Neural progenitor cell (in vitro differentiated cells): Measurements from ENCODE around the gene RNU1-2. TPM values are rescaled to one million over a fixed set of nuclear protein-coding genes. Genes with fewer than 3 reads are reported as not detected.

ENCODE experiments used
- DNase-seq: peaks from one replicate; pipeline ENCODE4 v3.0.0-alpha.2; 2016; ENCODE audit warnings: low spot score
- H2AFZ ChIP-seq: fragments of 200-600 bp; sonication (generic); replicated peaks from 2 replicates; pipeline ENCODE4 v1.6.1; 2016; ENCODE audit warnings: antibody characterized with exemption
- H3F3A ChIP-seq: fragments of 200-600 bp; sonication (generic); 2 replicates; pipeline ENCODE4 v1.6.1; 2016; ENCODE audit warnings: antibody characterized with exemption, low read depth
- H3K27ac ChIP-seq: fragments of 200-600 bp; sonication (generic); 2 replicates; pipeline ENCODE4 v1.5.1; 2016; ENCODE audit warnings: mild to moderate bottlenecking
- H3K27me3 ChIP-seq: fragments of 200-600 bp; sonication (generic); 2 replicates; pipeline ENCODE4 v1.6.1; 2016; ENCODE audit warnings: mild to moderate bottlenecking, moderate library complexity
- H3K36me3 ChIP-seq: fragments of 200-600 bp; sonication (generic); 2 replicates; pipeline ENCODE4 v1.5.1; 2016
- H3K4me1 ChIP-seq: fragments of 200-600 bp; sonication (generic); 2 replicates; pipeline ENCODE4 v1.6.1; 2016; ENCODE audit warnings: mixed run types
- H3K4me2 ChIP-seq: fragments of 200-600 bp; sonication (generic); 2 replicates; pipeline ENCODE4 v1.6.1; 2016
- H3K4me3 ChIP-seq: fragments of 200-600 bp; sonication (generic); 2 replicates; pipeline ENCODE4 v1.5.1; 2016
- H3K79me2 ChIP-seq: fragments of 200-600 bp; sonication (generic); 2 replicates; pipeline ENCODE4 v1.6.1; 2016; ENCODE audit warnings: low read depth
- H3K9ac ChIP-seq: fragments of 200-600 bp; sonication (generic); 2 replicates; pipeline ENCODE4 v1.6.1; 2016
- H3K9me3 ChIP-seq: fragments of 200-600 bp; sonication (generic); 2 replicates; pipeline ENCODE4 v1.5.1; 2016; ENCODE audit warnings: low read depth
- H4K20me1 ChIP-seq: fragments of 200-600 bp; sonication (generic); 2 replicates; pipeline ENCODE4 v1.6.1; 2016; ENCODE audit warnings: low read depth
- H3K27ac Mint-ChIP-seq: 3 replicates; pipeline ENCODE4 v1.8.0; 2021; ENCODE audit warnings: mixed read lengths
- H3K27me3 Mint-ChIP-seq: 2 replicates; pipeline ENCODE4 v1.8.0; 2022; ENCODE audit warnings: low read depth, mild to moderate bottlenecking, inconsistent platforms, moderate library complexity, mixed read lengths; ENCODE audit not compliant: insufficient read depth
- H3K36me3 Mint-ChIP-seq: 3 replicates; pipeline ENCODE4 v1.8.0; 2021; ENCODE audit warnings: mixed read lengths
- H3K4me1 Mint-ChIP-seq: 3 replicates; pipeline ENCODE4 v1.8.0; 2021; ENCODE audit warnings: mixed read lengths
- H3K4me3 Mint-ChIP-seq: 3 replicates; pipeline ENCODE4 v1.8.0; 2021; ENCODE audit warnings: mild to moderate bottlenecking, moderate library complexity, mixed read lengths
- H3K9me3 Mint-ChIP-seq: 3 replicates; pipeline ENCODE4 v1.8.0; 2020; ENCODE audit warnings: mixed read lengths
- EZH2 ChIP-seq: fragments of 200-600 bp; sonication (generic); IDR thresholded peaks from 2 replicates; pipeline ENCODE4 v1.6.1; 2017; ENCODE audit warnings: antibody characterized with exemption, mild to moderate bottlenecking, moderate library complexity
- EZH2phosphoT487 ChIP-seq: fragments of 200-600 bp; sonication (generic); IDR thresholded peaks from 2 replicates; pipeline ENCODE4 v1.6.1; 2017; ENCODE audit warnings: antibody characterized with exemption
- total RNA-seq: library from RNA; depleted of rRNA; stranded (reverse); fragments of >200 nt; gene quantifications from 2 replicates; pipeline ENCODE4 v1.2.3, GENCODE V29; 2015; ENCODE audit warnings: low replicate concordance
- TF ChIP-seq, protein P1 (sequence below): fragments of 200-600 bp; sonication (generic); IDR thresholded peaks from 2 replicates; pipeline ENCODE4 v1.5.1; 2017; ENCODE audit warnings: antibody characterized with exemption, mild to moderate bottlenecking

Gene RNU1-2
- total RNA-seq, 1 donor from 2014 or later, result under 0.01 TPM

GRCh38 chr1:16903054-16903453 is 7.3 kb downstream of the RNU1-2 start:
- peaks cover 31% of the 10 kb centered on the region for H3F3A ChIP-seq
- Mint-ChIP-seq H3K27me3 (no peaks in the 10 kb centered on the region), H3K4me1 (peaks cover 18% of the 10 kb centered on the region), H3K36me3 (no peaks in the 10 kb centered on the region), H3K9me3 (peaks cover 9% of the 10 kb centered on the region), H3K27ac (no peak overlapping the region), H3K4me3 (peak overlapping the region; percentile 21)
- TF ChIP-seq, protein P1, sequence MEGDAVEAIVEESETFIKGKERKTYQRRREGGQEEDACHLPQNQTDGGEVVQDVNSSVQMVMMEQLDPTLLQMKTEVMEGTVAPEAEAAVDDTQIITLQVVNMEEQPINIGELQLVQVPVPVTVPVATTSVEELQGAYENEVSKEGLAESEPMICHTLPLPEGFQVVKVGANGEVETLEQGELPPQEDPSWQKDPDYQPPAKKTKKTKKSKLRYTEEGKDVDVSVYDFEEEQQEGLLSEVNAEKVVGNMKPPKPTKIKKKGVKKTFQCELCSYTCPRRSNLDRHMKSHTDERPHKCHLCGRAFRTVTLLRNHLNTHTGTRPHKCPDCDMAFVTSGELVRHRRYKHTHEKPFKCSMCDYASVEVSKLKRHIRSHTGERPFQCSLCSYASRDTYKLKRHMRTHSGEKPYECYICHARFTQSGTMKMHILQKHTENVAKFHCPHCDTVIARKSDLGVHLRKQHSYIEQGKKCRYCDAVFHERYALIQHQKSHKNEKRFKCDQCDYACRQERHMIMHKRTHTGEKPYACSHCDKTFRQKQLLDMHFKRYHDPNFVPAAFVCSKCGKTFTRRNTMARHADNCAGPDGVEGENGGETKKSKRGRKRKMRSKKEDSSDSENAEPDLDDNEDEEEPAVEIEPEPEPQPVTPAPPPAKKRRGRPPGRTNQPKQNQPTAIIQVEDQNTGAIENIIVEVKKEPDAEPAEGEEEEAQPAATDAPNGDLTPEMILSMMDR, result no peak
- no peak for TF ChIP-seq EZH2phosphoT487
- TF ChIP-seq EZH2, result no peak
- peaks cover 14% of the 10 kb centered on the region for H3K4me1 ChIP-seq
- no peaks in the 10 kb centered on the region for H3K27me3 ChIP-seq
- no peak overlapping the region for H3K4me3 ChIP-seq
- H4K20me1 ChIP-seq, result no peaks in the 10 kb centered on the region
- peak overlapping the region; percentile 6 for H2AFZ ChIP-seq
- DNase-seq, result no peak
- H3K9me3 ChIP-seq, result no peaks in the 10 kb centered on the region
- no peak overlapping the region for H3K27ac ChIP-seq
- H3K4me2 ChIP-seq, result no peak overlapping the region
- no peaks in the 10 kb centered on the region for H3K36me3 ChIP-seq
- H3K79me2 ChIP-seq, result no peaks in the 10 kb centered on the region
- H3K9ac ChIP-seq, result no peak overlapping the region

- Histone ChIP-seq H3K4me2 (peak overlapping the region; percentile 71), H3K4me3 (no peak overlapping the region), H4K20me1 (no peaks in the 10 kb centered on the region), H2AFZ (peak overlapping the region; percentile 6), H3K27me3 (no peaks in the 10 kb centered on the region), H3K36me3 (no peaks in the 10 kb centered on the region), H3K27ac (no peak overlapping the region), H3K79me2 (no peaks in the 10 kb centered on the region), H3K4me1 (peaks cover 14% of the 10 kb centered on the region), H3K9ac (no peak overlapping the region), H3K9me3 (no peaks in the 10 kb centered on the region), H3F3A (peaks cover 31% of the 10 kb centered on the region)
- Mint-ChIP-seq H3K9me3 (peaks cover 9% of the 10 kb centered on the region), H3K4me1 (peaks cover 17% of the 10 kb centered on the region), H3K27ac (no peak overlapping the region), H3K4me3 (peak overlapping the region; percentile 72), H3K27me3 (no peaks in the 10 kb centered on the region), H3K36me3 (no peaks in the 10 kb centered on the region)
- TF ChIP-seq EZH2, result no peak
- TF ChIP-seq EZH2phosphoT487, result no peak
- no peak for DNase-seq
Observed at GRCh38 chr1:16903458-16903796, 7.6 kb downstream of the RNU1-2 start.

GRCh38 chr1:16904560-16905109 is 8.9 kb downstream of the RNU1-2 start:
- peak overlapping the region; percentile 71 for H3K4me2 ChIP-seq
- H3F3A ChIP-seq, result peaks cover 31% of the 10 kb centered on the region
- peaks cover 14% of the 10 kb centered on the region for H3K4me1 ChIP-seq
- TF ChIP-seq, protein P1, result no peak
- TF ChIP-seq EZH2 (no peak), EZH2phosphoT487 (no peak)
- no peak overlapping the region for H2AFZ ChIP-seq
- H3K36me3 ChIP-seq, result no peaks in the 10 kb centered on the region
- H4K20me1 ChIP-seq, result no peaks in the 10 kb centered on the region
- DNase-seq, result peak; percentile 96
- Mint-ChIP-seq H3K9me3 (peaks cover 9% of the 10 kb centered on the region), H3K27me3 (no peaks in the 10 kb centered on the region), H3K36me3 (no peaks in the 10 kb centered on the region), H3K4me1 (peaks cover 17% of the 10 kb centered on the region), H3K4me3 (no peak overlapping the region), H3K27ac (no peak overlapping the region)
- no peaks in the 10 kb centered on the region for H3K9me3 ChIP-seq
- H3K4me3 ChIP-seq, result peak overlapping the region; percentile 39
- no peaks in the 10 kb centered on the region for H3K27me3 ChIP-seq
- H3K9ac ChIP-seq, result peak overlapping the region; percentile 99
- peak overlapping the region; percentile 100 for H3K27ac ChIP-seq
- H3K79me2 ChIP-seq, result no peaks in the 10 kb centered on the region

DNA sequence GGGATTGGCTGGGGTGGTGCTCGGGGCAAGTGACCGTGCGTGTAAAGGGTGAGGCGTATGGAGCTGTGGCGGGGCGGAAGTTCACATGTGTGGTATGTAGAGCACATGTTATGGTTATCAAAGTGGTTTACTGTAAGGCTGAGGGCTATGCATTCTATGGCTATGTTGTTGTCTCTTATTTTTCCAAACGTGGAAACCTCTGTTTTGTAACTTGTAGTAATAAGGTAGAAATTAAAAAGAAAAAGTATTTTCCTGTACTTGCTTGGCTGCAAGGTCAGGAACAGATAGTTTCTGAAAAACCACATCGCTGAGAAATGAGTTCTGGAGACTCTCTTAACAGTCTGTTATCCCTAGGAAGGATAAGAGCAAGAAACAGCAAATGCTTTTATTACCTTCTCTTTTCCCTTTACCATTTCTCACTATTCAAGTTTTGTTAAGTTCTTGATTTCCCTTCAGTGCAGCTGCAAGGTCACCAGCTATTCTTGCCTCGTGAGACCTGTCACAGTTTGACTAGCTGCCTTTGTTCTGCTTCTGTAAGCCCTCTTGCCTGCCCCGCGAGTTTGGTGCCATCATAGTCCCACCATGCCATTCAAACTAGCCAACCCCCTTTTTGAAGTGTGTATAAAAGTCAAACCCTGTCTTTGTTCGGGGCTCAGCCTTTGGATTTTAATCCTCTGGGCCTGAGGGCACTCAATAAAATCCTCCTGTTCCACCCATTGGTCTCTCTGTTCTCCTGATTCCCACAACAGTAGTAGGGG is 9.5 kb downstream of the RNU1-2 start:
- Histone ChIP-seq H3K36me3 (no peaks in the 10 kb centered on the region), H3K27ac (peak overlapping the region; percentile 100), H4K20me1 (no peaks in the 10 kb centered on the region), H3K4me3 (peak overlapping the region; percentile 39), H3K79me2 (no peaks in the 10 kb centered on the region), H3K4me2 (peak overlapping the region; percentile 71), H3K4me1 (peaks cover 14% of the 10 kb centered on the region), H3K9me3 (no peaks in the 10 kb centered on the region), H2AFZ (no peak overlapping the region), H3K27me3 (no peaks in the 10 kb centered on the region), H3F3A (peaks cover 36% of the 10 kb centered on the region), H3K9ac (peak overlapping the region; percentile 99)
- peaks cover 2% of the 10 kb centered on the region for H3K27me3 Mint-ChIP-seq
- TF ChIP-seq, protein P1, result no peak
- TF ChIP-seq EZH2 (no peak), EZH2phosphoT487 (no peak)
- H3K27ac Mint-ChIP-seq, result no peak overlapping the region
- H3K36me3 Mint-ChIP-seq, result no peaks in the 10 kb centered on the region
- peaks cover 20% of the 10 kb centered on the region for H3K4me1 Mint-ChIP-seq
- DNase-seq, result peak; percentile 76
- H3K4me3 Mint-ChIP-seq, result no peak overlapping the region
- H3K9me3 Mint-ChIP-seq, result peaks cover 9% of the 10 kb centered on the region
